Erythroblast (primary cell): ENCODE results near the gene KAZN.

Experiments used
- GATA1 ChIP-seq: IDR thresholded peaks from 2 replicates; pipeline ENCODE4 v1.6.1; 2011; ENCODE audit warnings: low read depth, mild to moderate bottlenecking, control low read depth, low read length, moderate library complexity
- POLR2A ChIP-seq: IDR thresholded peaks from 2 replicates; pipeline ENCODE4 v1.6.1; 2011; ENCODE audit warnings: mild to moderate bottlenecking, low read length

DNA sequence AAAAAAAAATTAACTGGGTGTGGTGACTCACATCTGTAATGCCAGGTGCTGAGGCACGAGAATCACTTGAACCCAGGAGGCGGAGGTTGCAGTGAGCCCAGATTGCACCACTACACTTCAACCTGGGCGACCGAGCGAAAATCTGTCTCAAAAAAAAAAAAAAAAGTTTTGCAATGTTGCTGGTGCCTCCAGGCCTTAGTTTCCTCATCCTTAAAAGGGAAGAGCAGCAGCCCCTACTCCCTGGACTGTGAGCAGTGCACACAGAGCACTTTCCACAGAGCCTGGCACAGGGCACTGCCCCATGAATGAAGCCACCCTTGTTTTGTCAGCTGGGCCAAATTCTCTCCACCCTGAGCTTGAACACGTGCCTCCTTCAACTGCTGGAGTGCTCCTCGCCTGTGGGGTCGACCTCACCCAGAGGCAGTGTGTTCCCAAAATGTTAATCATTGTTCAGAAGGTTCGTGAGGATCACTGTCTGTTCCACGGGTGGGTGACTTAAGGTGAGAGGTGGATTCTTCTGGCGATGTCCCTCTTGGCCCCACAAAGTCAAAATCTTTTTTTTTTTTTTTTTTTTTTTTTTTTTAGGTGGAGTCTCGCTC lies 402.9 kb downstream of the KAZN start:
- TF ChIP-seq POLR2A (no peak), GATA1 (no peak)
